Activated T-cell treated with anti-CD3 and anti-CD28 coated beads, Interleukin-2, amount 50 U/mL, for 48 hours (primary cell): ENCODE data around the gene OR4F29.
"Not testable (repeated sequence)": the region's sequence is repeated elsewhere in the genome, so short reads cannot be mapped to it uniquely, and the experiment has no call there.

ENCODE experiments used
- DNase-seq, 2 experiments: peaks; one replicate each; pipeline ENCODE4 v3.0.0-alpha.2; 2020

OR4F29 gene

GRCh38 chr1:451578-451977 is at the start of gene OR4F29:
TSS of gene OR4F29 (minus strand) at chr1:451678. CDS start at chr1:451678, 0 bp downstream.
- DNase-seq: not testable (repeated sequence)
